Urothelium cell line (cell line): ENCODE data around the gene LYRM1.
"Not testable (repeated sequence)": the region's sequence is repeated elsewhere in the genome, so short reads cannot be mapped to it uniquely, and the experiment has no call there.

ENCODE experiments used
- DNase-seq: peaks from one replicate; pipeline ENCODE4 v3.0.0; 2011; ENCODE audit warnings: low spot score, mixed read lengths
- FAIRE-seq: peaks from 2 replicates; lab custom pipeline; 2011; peaks lifted over from hg19 to GRCh38; lab: Jason Lieb, UNC

LYRM1 gene

DNA sequence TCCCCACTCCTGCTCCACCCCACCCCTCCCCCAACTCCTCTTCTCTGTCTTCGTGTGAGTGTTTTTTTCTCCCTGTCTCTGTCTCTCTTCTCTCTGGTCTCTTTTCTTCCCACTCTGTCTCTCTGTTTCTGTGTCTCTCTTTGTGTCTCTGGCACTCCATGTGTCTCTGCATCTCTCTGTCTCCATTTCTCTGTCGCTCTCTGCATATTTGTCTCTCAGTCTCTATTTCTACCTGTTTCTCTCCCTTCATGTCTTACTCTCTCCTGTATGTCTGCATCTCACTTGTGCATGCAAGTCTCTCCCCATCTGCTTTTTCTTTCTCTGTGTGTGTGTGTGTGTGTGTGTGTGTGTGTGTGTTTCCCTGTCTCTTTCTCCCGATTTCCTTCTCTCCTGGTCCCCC lies 68.2 kb downstream of the LYRM1 start:
- FAIRE-seq, result no peak
- no peak for DNase-seq

DNA sequence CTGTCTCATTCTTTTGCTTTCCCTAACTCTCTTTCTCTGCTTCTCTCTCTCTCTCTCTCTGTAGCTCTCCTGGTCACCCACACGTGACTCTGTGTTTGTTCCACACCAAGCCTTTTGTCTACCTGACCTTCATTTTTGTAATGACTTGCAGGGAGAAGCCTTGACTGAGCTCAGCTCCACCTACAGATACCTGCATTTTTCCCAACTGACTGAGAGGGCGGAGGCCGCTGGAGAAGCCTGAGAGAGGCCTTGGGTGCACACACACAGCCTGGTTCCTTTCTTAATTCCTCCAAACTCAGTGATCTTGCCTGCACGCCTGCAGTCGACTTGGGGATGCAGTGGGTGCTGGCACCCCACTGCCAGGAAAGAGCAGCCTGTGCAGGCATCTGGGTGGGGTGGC lies 68.8 kb downstream of the LYRM1 start:
- DNase-seq, result no peak
- FAIRE-seq, result no peak

DNA sequence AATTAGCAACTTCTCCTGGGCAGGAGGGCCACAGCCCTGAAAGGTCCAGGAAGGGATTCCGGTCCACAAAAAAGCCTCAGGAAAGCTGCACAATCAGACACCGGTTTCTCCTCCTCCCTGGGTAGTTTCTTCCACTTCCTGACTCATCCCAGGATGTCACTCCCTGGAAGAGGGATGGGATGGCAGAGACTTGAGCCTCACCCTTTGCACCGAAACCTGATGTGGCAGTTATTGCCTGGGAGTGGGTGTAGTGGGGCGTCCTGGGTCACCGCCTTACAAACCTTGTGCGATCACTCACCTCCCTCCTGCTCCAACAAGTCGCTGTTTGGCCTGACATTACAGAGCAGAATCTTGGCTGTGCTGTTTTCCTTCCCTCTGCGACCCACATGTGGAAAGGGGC lies 70.8 kb downstream of the LYRM1 start:
- no peak for DNase-seq
- no peak for FAIRE-seq

DNA sequence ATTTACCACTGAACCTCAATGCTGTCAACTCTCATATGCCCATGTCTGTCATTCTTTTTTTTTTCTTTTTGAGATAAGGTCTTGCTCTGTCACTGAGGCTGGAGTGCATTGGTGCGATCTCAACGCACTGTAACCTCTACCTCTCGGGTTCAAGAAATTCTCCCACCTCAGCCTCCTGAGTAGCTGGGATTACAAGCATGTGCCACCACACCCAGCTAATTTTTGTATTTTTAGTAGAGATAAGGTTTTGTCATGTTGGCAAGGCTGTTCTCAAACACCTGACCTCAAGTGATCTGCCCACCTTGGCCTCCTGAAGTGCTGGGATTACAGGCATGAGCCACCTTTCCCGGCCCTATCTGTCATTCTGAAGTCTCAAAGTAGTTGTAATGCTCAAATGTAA lies 72.6 kb downstream of the LYRM1 start:
- FAIRE-seq, DNase-seq: not testable (repeated sequence)
